Hepatocyte (in vitro differentiated cells): ENCODE measurements around the gene APOE. TPM values are rescaled to one million over a fixed set of nuclear protein-coding genes. Genes with fewer than 3 reads are reported as not detected.
"Not testable (repeated sequence)": the region's sequence is repeated elsewhere in the genome, so short reads cannot be mapped to it uniquely, and the experiment has no call there.

Experiments used
- DNase-seq: peaks from one replicate; pipeline ENCODE4 v3.0.0-alpha.2; 2016; ENCODE audit warnings: low spot score
- H2AFZ ChIP-seq: fragments of 200-600 bp; sonication (generic); 2 replicates; pipeline ENCODE4 v1.6.0; 2016; ENCODE audit warnings: antibody characterized with exemption, mild to moderate bottlenecking
- H3K27ac ChIP-seq: fragments of 200-600 bp; sonication (generic); 2 replicates; pipeline ENCODE4 v1.5.1; 2016; ENCODE audit warnings: mild to moderate bottlenecking
- H3K27me3 ChIP-seq: fragments of 200-600 bp; sonication (generic); 2 replicates; pipeline ENCODE4 v1.6.1; 2016
- H3K36me3 ChIP-seq: fragments of 200-600 bp; sonication (generic); replicated peaks from 2 replicates; pipeline ENCODE4 v1.5.1; 2016; ENCODE audit warnings: low read depth; ENCODE audit not compliant: insufficient read depth
- H3K4me1 ChIP-seq: fragments of 200-600 bp; sonication (generic); 2 replicates; pipeline ENCODE4 v1.5.1; 2016; ENCODE audit warnings: mild to moderate bottlenecking, moderate library complexity; ENCODE audit not compliant: insufficient read depth
- H3K4me2 ChIP-seq: fragments of 200-600 bp; sonication (generic); 2 replicates; pipeline ENCODE4 v1.6.0; 2016
- H3K4me3 ChIP-seq: fragments of 200-600 bp; sonication (generic); 2 replicates; pipeline ENCODE4 v1.5.1; 2016; ENCODE audit warnings: mild to moderate bottlenecking
- H3K79me2 ChIP-seq: fragments of 200-600 bp; sonication (generic); 2 replicates; pipeline ENCODE4 v1.6.0; 2017; ENCODE audit warnings: mild to moderate bottlenecking
- H3K9me2 ChIP-seq: fragments of 200-600 bp; sonication (generic); replicated peaks from 2 replicates; pipeline ENCODE4 v1.6.0; 2017; ENCODE audit warnings: mild to moderate bottlenecking; ENCODE audit not compliant: insufficient read depth
- H3K9me3 ChIP-seq: fragments of 200-600 bp; sonication (generic); 2 replicates; pipeline ENCODE4 v1.5.1; 2016; ENCODE audit warnings: low read depth, mild to moderate bottlenecking
- H4K20me1 ChIP-seq: fragments of 200-600 bp; sonication (generic); 2 replicates; pipeline ENCODE4 v1.6.0; 2016; ENCODE audit warnings: mild to moderate bottlenecking; ENCODE audit not compliant: insufficient read depth, poor library complexity, severe bottlenecking
- CTCF ChIP-seq: fragments of 200-600 bp; sonication (generic); IDR thresholded peaks from 2 replicates; pipeline ENCODE4 v1.5.1; 2016; ENCODE audit warnings: antibody characterized with exemption, mild to moderate bottlenecking; ENCODE audit not compliant: poor library complexity
- EZH2 ChIP-seq: fragments of 200-600 bp; sonication (generic); IDR thresholded peaks from 2 replicates; pipeline ENCODE4 v1.6.1; 2016; ENCODE audit warnings: antibody characterized with exemption, mild to moderate bottlenecking, borderline replicate concordance
- EZH2phosphoT487 ChIP-seq: fragments of 200-600 bp; sonication (generic); IDR thresholded peaks from one replicate; pipeline ENCODE4 v1.6.1; 2018; ENCODE audit warnings: antibody characterized with exemption, mild to moderate bottlenecking, low read depth, moderate library complexity; ENCODE audit not compliant: unreplicated experiment, severe bottlenecking
- WGBS: methylation state at CpG from one replicate; pipeline ENCODE4 v1.1.6; 2016; ENCODE audit warnings: low lambda C conversion rate; ENCODE audit errors: missing lambda C conversion rate; 5-methylcytosine and 5-hydroxymethylcytosine counted together
- polyA plus RNA-seq: library from polyadenylated mRNA; unstranded; fragments of >200 nt; fragmentation: Nextera tagmentation; extraction: Ambion mirVana; gene quantifications from 2 replicates; pipeline ENCODE4 v1.2.1, GENCODE V29; 2016
- total RNA-seq: library from RNA; depleted of rRNA; stranded (reverse); fragments of >200 nt; gene quantifications from 2 replicates; pipeline ENCODE4 v1.2.3, GENCODE V29; 2014

Gene APOE
- total and polyA plus RNA-seq, 2 experiments from 2014 or later, result 3,946 to 4,019 TPM

- TF ChIP-seq EZH2phosphoT487 (no peak), EZH2 (no peak)
- no peak for DNase-seq
- Histone ChIP-seq H3K27ac (no peak overlapping the region), H3K4me1 (peaks cover 6% of the 10 kb centered on the region), H3K9me3 (no peaks in the 10 kb centered on the region), H3K9me2 (no peaks in the 10 kb centered on the region), H4K20me1 (no peaks in the 10 kb centered on the region), H3K4me2 (no peak overlapping the region), H3K4me3 (no peak overlapping the region), H3K27me3 (no peaks in the 10 kb centered on the region), H2AFZ (no peak overlapping the region), H3K79me2 (no peaks in the 10 kb centered on the region), H3K36me3 (no peaks in the 10 kb centered on the region)
- WGBS, result 90% methylated on average over 6 of the region's 6 CpGs
These were observed 19.5 kb upstream of the APOE start for GRCh38 chr19:44886141-44886540.

GRCh38 chr19:44887648-44888047 lies 17.9 kb upstream of the APOE start:
- Histone ChIP-seq H3K36me3 (no peaks in the 10 kb centered on the region), H3K79me2 (peaks cover 13% of the 10 kb centered on the region), H3K4me2 (no peak overlapping the region), H3K9me2 (no peaks in the 10 kb centered on the region), H3K4me1 (peaks cover 9% of the 10 kb centered on the region), H3K9me3 (no peaks in the 10 kb centered on the region), H2AFZ (no peak overlapping the region), H3K4me3 (no peak overlapping the region), H3K27ac (no peak overlapping the region), H4K20me1 (peaks cover 2% of the 10 kb centered on the region), H3K27me3 (no peaks in the 10 kb centered on the region)
- TF ChIP-seq CTCF, result no peak
- no peak for TF ChIP-seq EZH2phosphoT487
- no peak for TF ChIP-seq EZH2
- DNase-seq, result no peak
- 91% methylated on average over 4 of the region's 4 CpGs for whole genome bisulfite sequencing

GRCh38 chr19:44888335-44888734 lies 17.3 kb upstream of the APOE start:
- not testable (repeated sequence) for DNase-seq, H4K20me1 ChIP-seq, H2AFZ ChIP-seq, H3K36me3 ChIP-seq, H3K4me1 ChIP-seq, H3K4me2 ChIP-seq, H3K4me3 ChIP-seq, H3K9me2 ChIP-seq, H3K27ac ChIP-seq, H3K27me3 ChIP-seq, H3K9me3 ChIP-seq
- peaks cover 20% of the 10 kb centered on the region for H3K79me2 ChIP-seq
- WGBS, result 91% methylated on average over 5 of the region's 5 CpGs

DNA sequence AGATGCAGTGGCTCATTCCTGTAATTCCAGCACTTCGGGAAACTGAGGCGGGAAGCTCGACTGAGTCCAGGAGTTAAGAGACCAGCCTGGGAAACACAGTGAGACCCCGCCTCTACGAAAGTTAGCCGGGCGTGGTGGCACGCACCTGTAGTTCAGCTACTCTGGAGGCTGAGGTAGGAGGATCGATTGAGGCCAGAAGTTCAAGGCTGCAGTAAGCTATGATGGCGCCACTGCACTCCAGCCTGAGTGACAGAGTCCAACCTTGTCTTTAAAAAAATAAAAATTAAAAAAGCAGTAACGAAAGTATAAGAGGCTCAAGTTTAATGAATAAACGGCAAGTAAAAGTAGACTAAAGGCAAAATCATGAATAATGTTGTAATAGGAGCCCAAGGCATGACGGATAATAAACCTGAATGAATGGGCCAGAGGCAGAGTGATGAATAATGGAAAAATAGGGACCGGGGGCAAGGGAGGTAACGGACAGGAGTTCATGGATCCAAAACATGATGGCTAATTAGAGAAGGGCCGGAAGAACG lies 15.7 kb upstream of the APOE start:
- H3K9me2 ChIP-seq, result no peaks in the 10 kb centered on the region
- no peak overlapping the region for H2AFZ ChIP-seq
- H3K36me3 ChIP-seq, result no peaks in the 10 kb centered on the region
- DNase-seq, result no peak
- H3K4me1 ChIP-seq, result peaks cover 9% of the 10 kb centered on the region
- H3K79me2 ChIP-seq, result peaks cover 21% of the 10 kb centered on the region
- peak overlapping the region; percentile 15 for H3K4me3 ChIP-seq
- H3K9me3 ChIP-seq, result no peaks in the 10 kb centered on the region
- TF ChIP-seq EZH2, result no peak
- TF ChIP-seq CTCF, result no peak
- no peak for TF ChIP-seq EZH2phosphoT487
- WGBS, result 72% methylated on average over 17 of the region's 17 CpGs
- no peaks in the 10 kb centered on the region for H3K27me3 ChIP-seq
- peak overlapping the region; percentile 80 for H3K4me2 ChIP-seq
- H4K20me1 ChIP-seq, result peaks cover 2% of the 10 kb centered on the region
- H3K27ac ChIP-seq, result peak overlapping the region; percentile 66
